Brain microvascular endothelial cell (primary cell): Measurements from ENCODE around the gene ASB18.
"Not testable (repeated sequence)": the region's sequence is repeated elsewhere in the genome, so short reads cannot be mapped to it uniquely, and the experiment has no call there.

Source experiments
- DNase-seq: peaks from one replicate; pipeline ENCODE4 v3.0.0-alpha.2; 2020
- H3K27ac ChIP-seq: fragments of 250-450 bp; sonication (Bioruptor Pico); 2 replicates; pipeline ENCODE4 v1.5.1; 2020; ENCODE audit warnings: mild to moderate bottlenecking, moderate library complexity
- H3K27me3 ChIP-seq: fragments of 250-450 bp; sonication (Bioruptor Pico); replicated peaks from 2 replicates; pipeline ENCODE4 v1.5.1; 2020; ENCODE audit warnings: mild to moderate bottlenecking
- H3K36me3 ChIP-seq: fragments of 250-450 bp; sonication (Bioruptor Pico); replicated peaks from 2 replicates; pipeline ENCODE4 v1.5.1; 2020; ENCODE audit warnings: mild to moderate bottlenecking
- H3K4me3 ChIP-seq: 2 replicates; pipeline ENCODE4 v1.5.1; 2011; ENCODE audit warnings: low read depth, mild to moderate bottlenecking, control low read depth, low read length, moderate library complexity
- in situ Hi-C: cut with HindIII; loops from 2 replicates; pipeline ENCODE4 v1.10.0; 2017; ENCODE audit warnings: low sequenced_read_pairs, low pct_ligation_motif_present
- TF ChIP-seq, protein P1 (sequence below): IDR thresholded peaks from 2 replicates; pipeline ENCODE4 v1.5.1; 2011; ENCODE audit warnings: low read depth, mild to moderate bottlenecking, moderate library complexity, low read length, control low read depth, inconsistent platforms; ENCODE audit errors: missing control alignments

ASB18 gene

DNA sequence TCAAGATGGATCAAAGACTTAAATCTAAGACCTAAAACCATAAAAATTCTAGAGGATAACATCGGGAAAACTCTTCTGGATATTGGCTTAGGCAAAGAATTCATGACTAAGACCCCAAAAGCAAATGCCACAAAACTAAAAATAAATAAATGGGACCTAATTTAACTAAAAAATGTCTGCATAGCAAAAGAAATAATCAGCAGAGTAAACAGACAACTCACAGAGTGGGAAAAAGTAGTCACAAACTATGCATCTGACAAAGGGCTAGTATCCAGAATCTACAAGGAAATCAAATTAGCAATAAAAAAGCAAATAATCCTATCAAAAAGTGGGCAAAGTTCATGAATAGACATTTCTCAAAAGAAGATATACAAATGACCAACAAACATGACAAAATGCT lies 18.2 kb upstream of the ASB18 start:
- DNase-seq = no peak
- Histone ChIP-seq H3K27ac (no peak overlapping the region), H3K4me3 (no peak overlapping the region), H3K36me3 (no peaks in the 10 kb centered on the region), H3K27me3 (no peaks in the 10 kb centered on the region)
- in situ Hi-C loops = no loop called here
- TF ChIP-seq, protein P1, sequence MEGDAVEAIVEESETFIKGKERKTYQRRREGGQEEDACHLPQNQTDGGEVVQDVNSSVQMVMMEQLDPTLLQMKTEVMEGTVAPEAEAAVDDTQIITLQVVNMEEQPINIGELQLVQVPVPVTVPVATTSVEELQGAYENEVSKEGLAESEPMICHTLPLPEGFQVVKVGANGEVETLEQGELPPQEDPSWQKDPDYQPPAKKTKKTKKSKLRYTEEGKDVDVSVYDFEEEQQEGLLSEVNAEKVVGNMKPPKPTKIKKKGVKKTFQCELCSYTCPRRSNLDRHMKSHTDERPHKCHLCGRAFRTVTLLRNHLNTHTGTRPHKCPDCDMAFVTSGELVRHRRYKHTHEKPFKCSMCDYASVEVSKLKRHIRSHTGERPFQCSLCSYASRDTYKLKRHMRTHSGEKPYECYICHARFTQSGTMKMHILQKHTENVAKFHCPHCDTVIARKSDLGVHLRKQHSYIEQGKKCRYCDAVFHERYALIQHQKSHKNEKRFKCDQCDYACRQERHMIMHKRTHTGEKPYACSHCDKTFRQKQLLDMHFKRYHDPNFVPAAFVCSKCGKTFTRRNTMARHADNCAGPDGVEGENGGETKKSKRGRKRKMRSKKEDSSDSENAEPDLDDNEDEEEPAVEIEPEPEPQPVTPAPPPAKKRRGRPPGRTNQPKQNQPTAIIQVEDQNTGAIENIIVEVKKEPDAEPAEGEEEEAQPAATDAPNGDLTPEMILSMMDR = no peak

DNA sequence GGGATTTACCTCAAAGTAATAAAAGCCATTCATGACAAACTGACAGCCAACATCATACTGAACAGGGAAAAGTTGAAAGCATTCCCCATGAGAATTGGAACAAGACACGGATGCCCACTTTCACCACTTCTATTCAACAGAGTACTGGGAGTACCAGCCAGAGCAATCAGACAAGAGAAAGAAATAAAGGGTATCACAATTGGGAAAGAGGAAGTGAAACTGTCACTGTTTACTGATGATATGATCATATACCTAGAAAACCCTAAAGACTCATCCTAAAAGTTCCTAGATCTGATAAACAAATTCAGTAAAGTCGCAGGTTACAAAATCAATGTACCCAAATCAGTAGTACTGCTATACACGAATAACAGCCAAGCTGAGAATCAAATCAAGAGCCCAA lies 17.2 kb upstream of the ASB18 start:
- TF ChIP-seq, protein P1 = no peak
- no peak overlapping the region for H3K27ac ChIP-seq
- H3K27me3 ChIP-seq = no peaks in the 10 kb centered on the region
- no peak for DNase-seq
- H3K36me3 ChIP-seq = no peaks in the 10 kb centered on the region
- in situ Hi-C loops = no loop called here
- no peak overlapping the region for H3K4me3 ChIP-seq

DNA sequence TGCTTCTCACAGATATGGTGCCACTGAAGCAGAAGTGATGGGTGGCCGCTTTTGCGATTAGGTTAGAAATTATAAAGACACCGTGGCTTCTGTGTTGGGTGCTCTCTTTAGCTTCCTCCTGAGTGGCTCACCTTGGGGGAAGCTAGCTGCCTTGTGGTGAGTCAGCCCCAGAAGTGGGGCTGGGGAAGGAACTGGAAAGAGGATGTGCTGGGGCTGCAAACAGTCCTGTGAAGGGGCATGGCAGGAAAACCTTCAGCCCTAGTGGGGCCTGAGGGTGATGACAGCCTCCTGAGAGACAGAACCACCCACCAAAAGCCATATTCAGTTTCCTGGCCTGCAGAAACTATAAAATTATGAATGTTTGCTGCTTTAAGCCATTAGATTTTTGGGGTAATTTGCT lies 8.9 kb upstream of the ASB18 start:
- H3K36me3 ChIP-seq = no peaks in the 10 kb centered on the region
- DNase-seq = no peak
- H3K27me3 ChIP-seq = no peaks in the 10 kb centered on the region
- TF ChIP-seq, protein P1 = no peak
- in situ Hi-C loops = no loop called here
- no peak overlapping the region for H3K27ac ChIP-seq
- no peak overlapping the region for H3K4me3 ChIP-seq

DNA sequence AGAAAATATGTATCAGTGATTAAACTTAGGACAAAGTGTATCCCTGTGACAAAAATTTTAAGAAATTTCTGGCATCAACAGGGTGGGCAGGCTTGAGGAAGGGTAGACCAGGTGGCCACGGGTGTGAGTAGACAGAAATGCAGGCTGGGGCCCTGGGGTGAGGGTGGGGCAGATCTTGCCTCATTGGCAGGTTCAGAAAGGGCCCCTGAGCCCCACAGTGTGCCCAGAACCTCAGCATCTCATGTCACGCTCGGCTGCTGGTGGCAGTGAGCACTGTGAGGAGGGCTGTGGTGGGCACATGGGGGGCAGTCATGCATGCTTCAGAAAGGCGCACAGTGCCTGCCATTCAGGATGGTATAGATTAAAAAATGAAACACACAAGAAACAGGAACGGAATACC lies 7.6 kb upstream of the ASB18 start:
- no peaks in the 10 kb centered on the region for H3K27me3 ChIP-seq
- no peak overlapping the region for H3K27ac ChIP-seq
- TF ChIP-seq, protein P1 = no peak
- in situ Hi-C loops = no loop called here
- H3K36me3 ChIP-seq = no peaks in the 10 kb centered on the region
- DNase-seq = no peak
- H3K4me3 ChIP-seq = no peak overlapping the region

DNA sequence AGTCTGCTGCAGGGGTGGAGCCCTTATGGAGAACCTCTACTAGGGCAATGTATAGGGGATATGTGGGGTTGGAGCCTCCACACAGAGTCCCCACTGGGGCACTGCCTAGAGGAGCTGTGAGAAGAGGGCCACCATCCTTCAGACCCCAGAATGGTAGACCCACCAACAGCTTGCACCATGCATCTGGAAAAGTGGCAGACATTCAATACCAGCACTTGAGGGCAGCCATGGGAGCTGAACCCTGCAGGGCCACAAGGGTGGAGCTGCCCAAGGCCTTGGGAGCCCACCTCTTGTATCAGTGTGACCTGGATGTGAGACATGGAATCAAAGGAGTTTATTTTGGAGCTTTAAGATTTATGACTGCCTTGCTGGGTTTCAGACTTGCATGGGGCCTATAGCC lies 5.7 kb upstream of the ASB18 start:
- in situ Hi-C loops, H3K4me3 ChIP-seq, DNase-seq: not testable (repeated sequence)

DNA sequence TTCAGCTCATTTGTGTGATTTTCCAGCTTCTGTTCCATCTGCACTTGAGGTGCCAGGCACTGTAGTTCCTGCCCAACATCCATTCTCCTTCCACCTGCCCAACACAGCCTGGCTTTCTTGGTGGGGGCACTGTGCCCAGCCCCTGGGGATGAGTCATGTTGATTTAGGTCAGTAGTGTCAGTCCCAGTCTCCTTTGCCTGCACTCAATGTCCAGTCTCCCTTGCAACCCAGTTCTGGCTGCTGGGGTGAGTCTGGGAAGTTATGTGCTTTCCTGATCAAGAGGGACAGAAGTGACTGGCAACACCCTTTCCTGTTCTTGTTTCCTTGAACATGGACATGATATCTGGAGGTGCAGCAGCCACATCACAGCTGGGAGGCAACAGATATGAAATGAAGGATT lies 1.5 kb upstream of the ASB18 start:
- no peaks in the 10 kb centered on the region for H3K27me3 ChIP-seq
- no peaks in the 10 kb centered on the region for H3K36me3 ChIP-seq
- no peak overlapping the region for H3K27ac ChIP-seq
- no peak overlapping the region for H3K4me3 ChIP-seq
- no peak for DNase-seq
- TF ChIP-seq, protein P1 = no peak
- in situ Hi-C loops = no loop called here

More for the DNA sequence above, 5.7 kb upstream of the ASB18 start:
- not testable (repeated sequence) for H3K36me3 ChIP-seq, H3K27me3 ChIP-seq, H3K27ac ChIP-seq
